Mucosa of descending colon (tissue), 3 donors: Measurements from ENCODE around the gene FXYD1. TPM values are rescaled to one million over a fixed set of nuclear protein-coding genes. Genes with fewer than 3 reads are reported as not detected.

Experiments
- ATAC-seq: fragments of 200-7000 bp; cut with Tn5 transposase; one replicate; pipeline ENCODE4 v1.9.1; 2020; ENCODE audit warnings: mild to moderate bottlenecking, moderate library complexity
- DNase-seq, 3 donors: peaks; one replicate each; pipeline ENCODE4 v3.0.0-alpha.2; 2020
- H3K36me3 ChIP-seq: fragments of 200-600 bp; one replicate; pipeline ENCODE4 v1.8.0; 2021; ENCODE audit warnings: low read depth, mild to moderate bottlenecking
- H3K4me1 ChIP-seq: fragments of 200-600 bp; one replicate; pipeline ENCODE4 v1.8.0; 2021; ENCODE audit warnings: low read depth, mild to moderate bottlenecking
- H3K4me3 ChIP-seq: fragments of 200-600 bp; one replicate; pipeline ENCODE4 v1.8.0; 2021; ENCODE audit warnings: mild to moderate bottlenecking
- H3K9me3 ChIP-seq: fragments of 200-600 bp; one replicate; pipeline ENCODE4 v1.8.0; 2021; ENCODE audit warnings: mild to moderate bottlenecking
- intact Hi-C, 2 donors: fragments of 100-400 bp; cut with DNase I in 1 of 2; cut with micrococcal nuclease in 1 of 2; formaldehyde crosslinking; loops; one replicate each; pipeline versions ENCODE4 v1.11.0 to v1.11.1; 2022; cut with DNase I, micrococcal nuclease
- total RNA-seq, 3 donors: library from RNA; stranded (reverse); fragmentation: NEBNext Ultra II Directional in 2 of 3; extraction: Animal tissue kit (Norgen Biotek cat#: 25700) in 2 of 3; gene quantifications; one replicate each; pipeline versions ENCODE4 v1.2.1 to v1.2.4, GENCODE V29; 2021 to 2023
- TF ChIP-seq, protein P1 (sequence below): fragments of 200-600 bp; IDR thresholded peaks from one replicate; pipeline ENCODE4 v1.8.0; 2022; ENCODE audit warnings: antibody characterized with exemption, mild to moderate bottlenecking
- donor health status: DM: no; HTN: no; CAD: no; lungs with moderate emphysema.
- donor health status: DM: no; HTN: no; CAD: no.
- donor health status: DM: no; HTN: yes; CAD: no.

Gene FXYD1
- total RNA-seq, 3 donors from 2014 or later, result 13.3 to 71.0 (median 15.4) TPM

DNA sequence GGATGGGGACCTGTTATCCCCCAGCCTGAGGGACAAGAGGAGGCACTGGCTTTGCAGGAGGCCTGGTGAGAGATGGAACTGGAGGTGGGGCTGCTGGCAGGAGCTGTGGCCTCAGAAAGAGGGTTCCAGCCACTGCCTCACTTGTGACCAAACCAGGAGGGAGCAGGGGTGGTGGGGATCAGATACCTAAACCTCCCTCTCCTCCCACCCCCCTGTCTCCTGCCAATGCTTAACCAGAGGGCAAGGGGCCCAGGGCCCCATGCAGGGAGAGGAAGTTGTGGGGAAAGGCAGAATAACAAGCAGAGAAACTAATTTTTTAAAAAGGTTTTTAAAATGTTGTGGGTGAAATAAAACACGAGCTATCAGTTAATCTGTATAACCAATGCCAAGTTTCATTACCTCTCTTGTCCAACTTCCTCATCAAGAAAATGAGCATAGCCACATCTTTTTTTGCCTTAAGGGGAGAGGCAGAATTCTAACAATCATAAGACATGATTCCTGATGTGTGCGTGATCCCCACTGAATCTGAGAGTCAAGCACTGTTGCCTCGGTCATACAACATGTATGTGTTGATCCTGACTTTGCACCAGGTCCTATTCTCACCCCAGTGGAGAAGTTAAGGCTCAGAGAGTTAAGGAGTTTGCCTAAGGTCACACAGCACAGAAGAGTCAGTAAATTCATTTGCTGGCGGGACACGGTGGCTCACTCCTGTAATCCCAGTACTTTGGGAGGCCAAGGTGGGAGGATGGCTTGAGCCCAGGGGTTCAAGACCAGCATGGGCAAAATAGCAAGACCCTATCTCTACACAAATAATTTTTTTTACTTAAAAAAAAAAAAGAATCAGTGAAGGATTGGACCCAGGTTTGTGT, 28.9 kb downstream of the FXYD1 start:
- H3K36me3 ChIP-seq, result no peaks in the 10 kb centered on the region
- no peak for ATAC-seq
- TF ChIP-seq, protein P1, sequence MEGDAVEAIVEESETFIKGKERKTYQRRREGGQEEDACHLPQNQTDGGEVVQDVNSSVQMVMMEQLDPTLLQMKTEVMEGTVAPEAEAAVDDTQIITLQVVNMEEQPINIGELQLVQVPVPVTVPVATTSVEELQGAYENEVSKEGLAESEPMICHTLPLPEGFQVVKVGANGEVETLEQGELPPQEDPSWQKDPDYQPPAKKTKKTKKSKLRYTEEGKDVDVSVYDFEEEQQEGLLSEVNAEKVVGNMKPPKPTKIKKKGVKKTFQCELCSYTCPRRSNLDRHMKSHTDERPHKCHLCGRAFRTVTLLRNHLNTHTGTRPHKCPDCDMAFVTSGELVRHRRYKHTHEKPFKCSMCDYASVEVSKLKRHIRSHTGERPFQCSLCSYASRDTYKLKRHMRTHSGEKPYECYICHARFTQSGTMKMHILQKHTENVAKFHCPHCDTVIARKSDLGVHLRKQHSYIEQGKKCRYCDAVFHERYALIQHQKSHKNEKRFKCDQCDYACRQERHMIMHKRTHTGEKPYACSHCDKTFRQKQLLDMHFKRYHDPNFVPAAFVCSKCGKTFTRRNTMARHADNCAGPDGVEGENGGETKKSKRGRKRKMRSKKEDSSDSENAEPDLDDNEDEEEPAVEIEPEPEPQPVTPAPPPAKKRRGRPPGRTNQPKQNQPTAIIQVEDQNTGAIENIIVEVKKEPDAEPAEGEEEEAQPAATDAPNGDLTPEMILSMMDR, result no peak
- intact Hi-C loops, result no loop called here
- peaks cover 14% of the 10 kb centered on the region for H3K9me3 ChIP-seq
- no peak overlapping the region for H3K4me3 ChIP-seq
- H3K4me1 ChIP-seq, result no peaks in the 10 kb centered on the region
- no peak for DNase-seq

- Histone ChIP-seq H3K36me3 (no peaks in the 10 kb centered on the region), H3K4me1 (no peaks in the 10 kb centered on the region), H3K9me3 (peaks cover 14% of the 10 kb centered on the region), H3K4me3 (no peak overlapping the region)
- DNase-seq (no peak), ATAC-seq (peak; percentile 15)
- TF ChIP-seq, protein P1, result no peak
- intact Hi-C loops, result no loop called here
These were observed 29.6 kb downstream of the FXYD1 start for GRCh38 chr19:35168196-35168595.

GRCh38 chr19:35169221-35169995, 30.8 kb downstream of the FXYD1 start:
- ATAC-seq (no peak), DNase-seq (no peak)
- intact Hi-C loops, result no loop called here
- H3K4me3 ChIP-seq, result no peak overlapping the region
- H3K9me3 ChIP-seq, result peaks cover 8% of the 10 kb centered on the region
- TF ChIP-seq, protein P1, result no peak
- H3K36me3 ChIP-seq, result no peaks in the 10 kb centered on the region
- H3K4me1 ChIP-seq, result no peaks in the 10 kb centered on the region

DNA sequence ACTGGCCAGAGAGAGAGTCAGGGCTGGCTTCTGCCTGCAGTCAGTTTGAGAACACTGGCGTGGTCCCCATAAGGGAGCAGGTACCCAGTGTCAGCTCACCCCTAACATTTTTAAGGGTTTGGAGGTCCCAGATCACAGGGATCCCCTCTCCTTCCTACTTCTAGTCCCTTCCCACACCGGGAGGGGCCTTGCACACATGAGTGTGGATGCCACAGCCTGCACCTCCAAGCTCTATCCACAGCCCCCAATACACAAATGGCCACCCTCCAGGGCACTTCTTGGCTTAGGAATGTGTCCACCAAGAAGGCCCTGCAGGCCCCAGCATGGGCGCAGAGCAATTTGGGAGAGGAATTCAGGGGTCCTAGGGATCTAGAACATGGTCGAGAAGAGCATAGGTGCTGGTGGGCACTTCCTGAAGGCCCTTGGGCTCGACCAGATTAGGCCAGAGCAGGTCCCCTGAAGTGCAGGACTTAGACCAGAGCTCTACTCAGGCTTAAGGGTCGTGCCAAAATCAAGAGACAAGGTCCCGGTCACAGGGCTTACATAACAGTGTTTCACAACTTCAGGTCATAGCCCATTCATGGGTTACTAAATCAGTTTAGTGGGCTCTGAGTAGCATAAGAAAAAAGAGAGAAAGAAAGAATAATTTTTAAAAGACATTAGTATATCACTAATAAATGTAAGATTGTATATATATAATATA, 31.9 kb downstream of the FXYD1 start:
- no peaks in the 10 kb centered on the region for H3K4me1 ChIP-seq
- TF ChIP-seq, protein P1, result no peak
- no peak overlapping the region for H3K4me3 ChIP-seq
- DNase-seq (no peak), ATAC-seq (no peak)
- peaks cover 6% of the 10 kb centered on the region for H3K9me3 ChIP-seq
- H3K36me3 ChIP-seq, result no peaks in the 10 kb centered on the region
- intact Hi-C loops, result no loop called here

DNA sequence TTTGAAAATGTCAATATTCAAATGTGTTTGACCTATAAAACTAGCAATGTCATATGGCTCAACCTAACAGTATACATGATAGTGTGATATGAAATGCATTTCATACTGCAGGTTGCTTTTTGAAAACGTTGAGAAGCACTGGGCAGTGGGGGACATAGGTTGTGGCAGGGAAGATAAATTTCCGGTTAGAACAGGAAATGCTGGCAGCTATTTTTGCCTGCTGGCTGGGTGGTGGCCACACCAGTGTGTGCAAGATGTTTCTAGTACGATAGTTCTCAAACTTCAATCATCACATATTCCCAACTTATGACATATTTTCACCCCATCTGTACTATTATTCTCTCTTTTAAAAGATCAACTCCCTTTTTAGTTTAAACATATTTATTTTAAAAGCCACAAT, 33.1 kb downstream of the FXYD1 start:
- intact Hi-C loops, result no loop called here
- no peak for ATAC-seq
- TF ChIP-seq, protein P1, result no peak
- DNase-seq, result no peak
- H3K9me3 ChIP-seq, result no peaks in the 10 kb centered on the region
- no peaks in the 10 kb centered on the region for H3K4me1 ChIP-seq
- H3K36me3 ChIP-seq, result no peaks in the 10 kb centered on the region
- no peak overlapping the region for H3K4me3 ChIP-seq
